Smooth muscle cell (in vitro differentiated cells): Measurements from ENCODE around the gene SMG9. TPM values are rescaled to one million over a fixed set of nuclear protein-coding genes. Genes with fewer than 3 reads are reported as not detected.

ENCODE experiments used
- DNase-seq: peaks from one replicate; lab custom pipeline; 2025; ENCODE audit not compliant: unreplicated experiment; lab: John Stamatoyannopoulos, UW
- H2AFZ ChIP-seq: fragments of 200-600 bp; sonication (generic); 2 replicates; pipeline ENCODE4 v1.6.0; 2016; ENCODE audit warnings: antibody characterized with exemption, low read depth, mild to moderate bottlenecking
- H3F3A ChIP-seq: fragments of 200-600 bp; sonication (generic); 2 replicates; pipeline ENCODE4 v1.6.0; 2017; ENCODE audit warnings: antibody characterized with exemption, low read depth
- H3K27ac ChIP-seq: fragments of 200-600 bp; sonication (generic); 2 replicates; pipeline ENCODE4 v1.5.1; 2016; ENCODE audit warnings: low read depth, mild to moderate bottlenecking
- H3K27me3 ChIP-seq: fragments of 200-600 bp; sonication (generic); 2 replicates; pipeline ENCODE4 v1.6.1; 2016; ENCODE audit warnings: low read depth, mild to moderate bottlenecking
- H3K36me3 ChIP-seq: fragments of 200-600 bp; sonication (generic); 2 replicates; pipeline ENCODE4 v1.5.1; 2016; ENCODE audit warnings: low read depth
- H3K4me1 ChIP-seq: fragments of 200-600 bp; sonication (generic); 2 replicates; pipeline ENCODE4 v1.5.1; 2016; ENCODE audit warnings: low read depth
- H3K4me2 ChIP-seq: fragments of 200-600 bp; sonication (generic); 2 replicates; pipeline ENCODE4 v1.6.0; 2016; ENCODE audit warnings: mild to moderate bottlenecking
- H3K4me3 ChIP-seq: fragments of 200-600 bp; sonication (generic); 2 replicates; pipeline ENCODE4 v1.5.1; 2016; ENCODE audit warnings: mild to moderate bottlenecking
- H3K79me2 ChIP-seq: fragments of 200-600 bp; sonication (generic); 2 replicates; pipeline ENCODE4 v1.6.0; 2016; ENCODE audit warnings: low read depth, mild to moderate bottlenecking
- H3K9ac ChIP-seq: fragments of 200-600 bp; sonication (generic); 2 replicates; pipeline ENCODE4 v1.6.0; 2016; ENCODE audit warnings: low read depth
- H3K9me3 ChIP-seq: fragments of 200-600 bp; sonication (generic); replicated peaks from 2 replicates; pipeline ENCODE4 v1.5.1; 2016; ENCODE audit warnings: low read depth
- H4K20me1 ChIP-seq: fragments of 200-600 bp; sonication (generic); 2 replicates; pipeline ENCODE4 v1.6.0; 2016; ENCODE audit warnings: low read depth
- CTCF ChIP-seq: fragments of 200-600 bp; sonication (generic); IDR thresholded peaks from 2 replicates; pipeline ENCODE4 v1.5.1; 2017; ENCODE audit warnings: borderline replicate concordance, mild to moderate bottlenecking, antibody characterized with exemption; ENCODE audit not compliant: insufficient read depth, poor library complexity, severe bottlenecking
- WGBS: methylation state at CpG from one replicate; pipeline ENCODE4 v1.1.7; 2016; ENCODE audit warnings: low lambda C conversion rate; 5-methylcytosine and 5-hydroxymethylcytosine counted together
- polyA plus RNA-seq: library from polyadenylated mRNA; unstranded; fragments of >200 nt; fragmentation: Nextera tagmentation; extraction: Ambion mirVana; gene quantifications from 2 replicates; pipeline ENCODE4 v1.2.1, GENCODE V29; 2016
- total RNA-seq: library from RNA; depleted of rRNA; stranded (reverse); fragments of >200 nt; gene quantifications from 2 replicates; pipeline ENCODE4 v1.2.3, GENCODE V29; 2014

The SMG9 gene
- total RNA-seq (12.8 and 13.2 TPM in 2 replicates), polyA plus RNA-seq (39.2 and 46.6 TPM in 2 replicates)

- H3K4me1 ChIP-seq = peaks cover 10% of the 10 kb centered on the region
- peak; percentile 98 for DNase-seq
- H3F3A ChIP-seq = peaks cover 31% of the 10 kb centered on the region
- peak within 1 kb of the TSS; percentile 100 for H3K27ac ChIP-seq
- H3K9me3 ChIP-seq = no peaks in the 10 kb centered on the region
- peaks cover 6% of the 10 kb centered on the region for H3K36me3 ChIP-seq
- H3K9ac ChIP-seq = peak within 1 kb of the TSS; percentile 98
- H3K27me3 ChIP-seq = no peaks in the 10 kb centered on the region
- under 1% methylated on average over 70 of the region's 79 CpGs for WGBS
- H2AFZ ChIP-seq = peak within 1 kb of the TSS; percentile 91
- H3K4me3 ChIP-seq = peak within 1 kb of the TSS; percentile 86
- H4K20me1 ChIP-seq = peaks cover 19% of the 10 kb centered on the region
- peak within 1 kb of the TSS; percentile 98 for H3K4me2 ChIP-seq
- no peak for TF ChIP-seq CTCF
- H3K79me2 ChIP-seq = peaks cover 27% of the 10 kb centered on the region
These were observed at the start of gene SMG9 for GRCh38 chr19:43754503-43755255. Gene SMG9, minus strand, starts transcription at chr19:43754962. Its CDS starts 4,221 bp downstream, at chr19:43750741.

GRCh38 chr19:43804432-43804831 lies 49.7 kb upstream of the SMG9 start:
- Histone ChIP-seq H4K20me1 (no peaks in the 10 kb centered on the region), H3F3A (no peaks in the 10 kb centered on the region), H3K9ac (no peak overlapping the region), H3K4me2 (no peak overlapping the region), H3K4me3 (no peak overlapping the region), H3K27me3 (peaks cover 16% of the 10 kb centered on the region), H3K4me1 (no peaks in the 10 kb centered on the region), H2AFZ (no peak overlapping the region), H3K9me3 (no peaks in the 10 kb centered on the region), H3K27ac (no peak overlapping the region), H3K36me3 (no peaks in the 10 kb centered on the region), H3K79me2 (no peaks in the 10 kb centered on the region)
- 82% methylated on average over 2 of the region's 2 CpGs for WGBS
- no peak for TF ChIP-seq CTCF
- DNase-seq = no peak

GRCh38 chr19:43802216-43802951 lies 47.6 kb upstream of the SMG9 start, which contains the start of gene LYPD5:
Gene LYPD5, minus strand, starts transcription at chr19:43802447. Its CDS starts 67 bp downstream, at chr19:43802380.
- Histone ChIP-seq H3F3A (no peaks in the 10 kb centered on the region), H2AFZ (no peak within 1 kb of the TSS), H3K27ac (no peak within 1 kb of the TSS), H3K4me1 (no peaks in the 10 kb centered on the region), H3K4me2 (no peak within 1 kb of the TSS), H3K79me2 (no peaks in the 10 kb centered on the region), H3K27me3 (peaks cover 37% of the 10 kb centered on the region), H3K9ac (no peak within 1 kb of the TSS), H3K36me3 (no peaks in the 10 kb centered on the region), H4K20me1 (no peaks in the 10 kb centered on the region), H3K9me3 (no peaks in the 10 kb centered on the region), H3K4me3 (no peak within 1 kb of the TSS)
- 62% methylated on average over 12 of the region's 12 CpGs for WGBS
- TF ChIP-seq CTCF = no peak
- DNase-seq = no peak
